H1 (cell line): ENCODE results near the gene NOTUM. TPM values are rescaled to one million over a fixed set of nuclear protein-coding genes. Genes with fewer than 3 reads are reported as not detected.
A peak's percentile ranks its signal among the peaks of the same experiment; 100 is the strongest.

ENCODE experiments used
- CTCF ChIA-PET: fragments of 300-600 bp; sonication (Branson Sonifier 250); formaldehyde crosslinking; loops from one replicate; lab custom pipeline; 2021; ENCODE audit not compliant: partially characterized antibody; lab: Charles Lee
- POLR2A ChIA-PET: fragments of 300-600 bp; sonication (Branson Sonifier 250); formaldehyde crosslinking; loops from one replicate; lab custom pipeline; 2021; ENCODE audit warnings: inconsistent platforms; ENCODE audit not compliant: partially characterized antibody; lab: Charles Lee
- DNase-seq, 2 experiments: peaks; one replicate each; pipeline versions ENCODE4 v3.0.0 to v3.0.0-alpha.2; 2010 to 2022; ENCODE audit warnings: low spot score in 2 of 2, low read depth in 1 of 2, mixed read lengths in 1 of 2
- FAIRE-seq: peaks from 2 replicates; lab custom pipeline; 2011; peaks lifted over from hg19 to GRCh38; lab: Jason Lieb, UNC
- H2AFZ ChIP-seq: 2 replicates; pipeline ENCODE4 v1.8.1; 2012; ENCODE audit warnings: low read length, inconsistent platforms
- H2AK5ac ChIP-seq: 2 replicates; pipeline ENCODE4 v1.6.1; 2013; ENCODE audit warnings: low read depth, low read length
- H2BK120ac ChIP-seq: replicated peaks from 2 replicates; pipeline ENCODE3; 2013; ENCODE audit warnings: low read depth, low read length, inconsistent platforms
- H2BK12ac ChIP-seq: 2 replicates; pipeline ENCODE4 v1.6.1; 2013; ENCODE audit warnings: low read depth, low read length
- H2BK15ac ChIP-seq: 2 replicates; pipeline ENCODE4 v1.6.1; 2013; ENCODE audit warnings: low read length
- H2BK20ac ChIP-seq: 2 replicates; pipeline ENCODE4 v1.6.1; 2013; ENCODE audit warnings: low read length
- H2BK5ac ChIP-seq: 2 replicates; pipeline ENCODE4 v1.6.1; 2013; ENCODE audit warnings: low read depth, low read length
- H3K14ac ChIP-seq: 2 replicates; pipeline ENCODE4 v1.6.1; 2013; ENCODE audit warnings: inconsistent platforms; ENCODE audit not compliant: insufficient read length
- H3K18ac ChIP-seq: 2 replicates; pipeline ENCODE4 v1.6.1; 2013; ENCODE audit warnings: low read length; ENCODE audit errors: extremely low read depth
- H3K23ac ChIP-seq: 2 replicates; pipeline ENCODE4 v1.6.1; 2013; ENCODE audit warnings: inconsistent platforms; ENCODE audit not compliant: insufficient read length
- H3K23me2 ChIP-seq: 2 replicates; pipeline ENCODE4 v1.6.1; 2013; ENCODE audit warnings: low read depth, low read length
- H3K27ac ChIP-seq: 2 replicates; pipeline ENCODE4 v1.6.1; 2011; ENCODE audit warnings: low read depth, low read length, inconsistent platforms
- H3K27me3 ChIP-seq, 4 experiments: replicated peaks in 1 of 4; 1 replicate in 1 of 4; 2 replicates in 3 of 4; pipeline versions ENCODE4 v1.6.1 to v1.8.1; 2011 to 2013; ENCODE audit warnings: low read length in 3 of 4, mild to moderate bottlenecking in 3 of 4, inconsistent platforms in 2 of 4, mixed read lengths in 2 of 4, moderate library complexity in 1 of 4; ENCODE audit not compliant: control insufficient read depth in 3 of 4, insufficient read depth in 3 of 4; ENCODE audit errors: extremely low read depth in 1 of 4
- H3K36me3 ChIP-seq, 4 experiments: 2 replicates each; pipeline versions ENCODE4 v1.6.1 to v1.8.1; 2011 to 2013; ENCODE audit warnings: mild to moderate bottlenecking in 4 of 4, low read length in 3 of 4, moderate library complexity in 2 of 4, control low read depth in 1 of 4, inconsistent platforms in 1 of 4; ENCODE audit not compliant: insufficient read depth in 4 of 4, control insufficient read depth in 2 of 4
- H3K4ac ChIP-seq: replicated peaks from 2 replicates; pipeline ENCODE3; 2013; ENCODE audit warnings: low read length, low read depth, mixed read lengths, inconsistent platforms; ENCODE audit not compliant: insufficient read length
- H3K4me1 ChIP-seq, 4 experiments: replicated peaks in 1 of 4; 1 replicate in 1 of 4; 2 replicates in 3 of 4; pipeline versions ENCODE4 v1.6.1 to v1.8.1; 2011 to 2013; ENCODE audit warnings: low read length in 3 of 4, inconsistent platforms in 2 of 4, mixed read lengths in 1 of 4; ENCODE audit not compliant: insufficient read depth in 4 of 4, control insufficient read depth in 3 of 4
- H3K4me2 ChIP-seq, 2 experiments: 2 replicates each; pipeline versions ENCODE4 v1.6.1 to v1.8.1; 2011 to 2013; ENCODE audit warnings: low read depth in 2 of 2, low read length in 2 of 2, control low read depth in 1 of 2, inconsistent platforms in 1 of 2, mild to moderate bottlenecking in 1 of 2; ENCODE audit not compliant: insufficient read depth in 1 of 2
- H3K4me3 ChIP-seq, 4 experiments: fragments of 200-600, 300-600 bp in 1 of 4; sonication (generic), shearing (Covaris generic), sonication (Bioruptor Twin) in 1 of 4; 2 replicates each; pipeline versions ENCODE4 v1.5.1 to v1.8.1; 2011 to 2016; ENCODE audit warnings: low read length in 4 of 4, low read depth in 3 of 4, control low read depth in 2 of 4, inconsistent platforms in 2 of 4, mild to moderate bottlenecking in 2 of 4, mixed read lengths in 1 of 4, moderate library complexity in 1 of 4; ENCODE audit not compliant: insufficient read depth in 2 of 4; ENCODE audit errors: extremely low read depth in 1 of 4
- H3K56ac ChIP-seq: replicated peaks from 2 replicates; pipeline ENCODE3; 2013; ENCODE audit warnings: low read depth, mild to moderate bottlenecking, mixed read lengths, low read length, inconsistent platforms; ENCODE audit not compliant: insufficient read length
- H3K79me1 ChIP-seq: 2 replicates; pipeline ENCODE4 v1.6.1; 2013; ENCODE audit warnings: low read depth, low read length, control low read depth
- H3K79me2 ChIP-seq, 2 experiments: 2 replicates each; pipeline versions ENCODE4 v1.6.1 to v1.8.1; 2012 to 2013; ENCODE audit warnings: low read length in 2 of 2, mild to moderate bottlenecking in 2 of 2, inconsistent platforms in 1 of 2; ENCODE audit not compliant: insufficient read depth in 2 of 2, control insufficient read depth in 1 of 2
- H3K9ac ChIP-seq, 4 experiments: replicated peaks in 1 of 4; 1 replicate in 1 of 4; 2 replicates in 3 of 4; pipeline versions ENCODE4 v1.6.1 to v1.8.1; 2011 to 2013; ENCODE audit warnings: low read depth in 3 of 4, low read length in 3 of 4, control low read depth in 2 of 4, mild to moderate bottlenecking in 2 of 4, moderate library complexity in 2 of 4, inconsistent platforms in 1 of 4; ENCODE audit errors: extremely low read depth in 1 of 4
- H3K9me3 ChIP-seq, 2 experiments: 2 replicates each; pipeline versions ENCODE4 v1.6.1 to v1.8.1; 2012 to 2013; ENCODE audit warnings: mild to moderate bottlenecking in 2 of 2, moderate library complexity in 2 of 2, control low read depth in 1 of 2, inconsistent platforms in 1 of 2, low read depth in 1 of 2, low read length in 1 of 2, mixed read lengths in 1 of 2; ENCODE audit not compliant: insufficient read depth in 2 of 2
- H4K20me1 ChIP-seq, 2 experiments: replicated peaks in 1 of 2; 2 replicates each; pipeline versions ENCODE3 to v1.8.1; 2011 to 2013; ENCODE audit warnings: inconsistent platforms in 2 of 2, low read length in 2 of 2, mild to moderate bottlenecking in 1 of 2; ENCODE audit not compliant: insufficient read depth in 2 of 2, control insufficient read depth in 1 of 2
- H4K5ac ChIP-seq: 2 replicates; pipeline ENCODE4 v1.6.1; 2013; ENCODE audit warnings: low read length, low read depth, mixed read lengths, inconsistent platforms; ENCODE audit not compliant: insufficient read length
- H4K8ac ChIP-seq: 2 replicates; pipeline ENCODE4 v1.8.0; 2013; ENCODE audit warnings: mild to moderate bottlenecking, moderate library complexity, low read length, inconsistent platforms; ENCODE audit not compliant: insufficient read depth; ENCODE audit errors: extremely low read depth
- H4K91ac ChIP-seq: replicated peaks from 2 replicates; pipeline ENCODE3; 2013; ENCODE audit warnings: low read length, mixed read lengths, inconsistent platforms; ENCODE audit not compliant: insufficient read length
- ATF2 ChIP-seq: IDR thresholded peaks from 2 replicates; pipeline ENCODE4 v1.6.1; 2012; ENCODE audit warnings: low read length, inconsistent platforms
- CEBPB ChIP-seq: IDR thresholded peaks from 2 replicates; pipeline ENCODE4 v1.6.1; 2012; ENCODE audit warnings: low read depth, low read length
- CREB1 ChIP-seq: IDR thresholded peaks from 2 replicates; pipeline ENCODE4 v1.6.1; 2012; ENCODE audit warnings: inconsistent platforms
- EZH2 ChIP-seq: fragments of 200-600 bp; sonication (generic); IDR thresholded peaks from 2 replicates; pipeline ENCODE4 v1.7.1; 2012; ENCODE audit warnings: low read depth, mild to moderate bottlenecking, moderate library complexity, low read length, inconsistent platforms; ENCODE audit not compliant: severe bottlenecking
- GTF2F1 ChIP-seq: IDR thresholded peaks from 2 replicates; pipeline ENCODE4 v1.6.1; 2012; ENCODE audit warnings: low read depth, low read length, improper control_type of control experiment, borderline replicate concordance
- NANOG ChIP-seq: IDR thresholded peaks from 2 replicates; pipeline ENCODE4 v1.6.1; 2011; ENCODE audit warnings: low read length, low read depth, mild to moderate bottlenecking, inconsistent platforms; ENCODE audit not compliant: insufficient read depth, poor library complexity, severe bottlenecking
- PHF8 ChIP-seq: fragments of 200-600 bp; sonication (generic); conservative IDR thresholded peaks from 2 replicates; pipeline ENCODE4 v1.7.1; 2012; ENCODE audit warnings: low read depth, mild to moderate bottlenecking, inconsistent platforms, low read length, moderate library complexity
- RAD21 ChIP-seq, 2 experiments: IDR thresholded peaks in 1 of 2; conservative IDR thresholded peaks in 1 of 2; 2 replicates each; pipeline ENCODE4 v1.6.1; 2011; ENCODE audit warnings: low read depth in 2 of 2, low read length in 2 of 2, improper control_type of control experiment in 1 of 2, inconsistent platforms in 1 of 2, mild to moderate bottlenecking in 1 of 2, moderate library complexity in 1 of 2
- RBBP5 ChIP-seq: IDR thresholded peaks from 2 replicates; pipeline ENCODE4 v1.7.1; 2012; ENCODE audit warnings: low read depth, mild to moderate bottlenecking, inconsistent platforms, low read length, moderate library complexity, borderline replicate concordance
- SAP30 ChIP-seq: fragments of 300-600 bp; sonication (generic); IDR thresholded peaks from 2 replicates; pipeline ENCODE4 v1.7.1; 2012; ENCODE audit warnings: low read length, moderate library complexity, mild to moderate bottlenecking, inconsistent platforms; ENCODE audit not compliant: insufficient read depth, insufficient replicate concordance
- ZNF274 ChIP-seq: IDR thresholded peaks from 2 replicates; pipeline ENCODE4 v1.7.0; 2012; ENCODE audit warnings: low read length, borderline replicate concordance; ENCODE audit errors: extremely low read depth
- WGBS, 2 experiments: shearing (Covaris generic) in 1 of 2; methylation state at CpG; one replicate each; pipeline versions ENCODE4 v1.1.6 to v1.1.7; 2013 to 2015; ENCODE audit warnings: low lambda C conversion rate in 2 of 2, mixed read lengths in 2 of 2, inconsistent platforms in 1 of 2, low coverage in 1 of 2, missing lambda C conversion rate in 1 of 2; ENCODE audit not compliant: insufficient replicate concordance in 2 of 2, insufficient coverage in 1 of 2, insufficient read length in 1 of 2; ENCODE audit errors: extremely low coverage in 1 of 2, missing lambda C conversion rate in 1 of 2; 5-methylcytosine and 5-hydroxymethylcytosine counted together
- polyA plus RNA-seq, 7 experiments: library from polyadenylated mRNA; depleted of rRNA in 3 of 7; stranded (reverse) in 5 of 7; unstranded in 2 of 7; fragments of >200 nt in 5 of 7; fragments of 200-250 nt in 2 of 7; gene quantifications; 1 replicate in 5 of 7; 2 replicates in 1 of 7; 4 replicates in 1 of 7; pipeline versions ENCODE4 v1.2.1 to v1.2.3, GENCODE V29; 2011 to 2013; ENCODE audit warnings: missing spikeins in 2 of 7, mixed read lengths in 2 of 7
- total RNA-seq: library from RNA; stranded (reverse); fragmentation: NEBNext Ultra II Directional; extraction: Animal tissue kit (Norgen Biotek cat#: 25700); gene quantifications from 2 replicates; pipeline ENCODE4 v1.2.1, GENCODE V29; 2021

Gene NOTUM
- total and polyA plus RNA-seq, 2 of the 8 experiments (the other 6 are each of a cell fraction or from before 2014, with no cell fraction given) = 0.45 to 0.76 TPM

GRCh38 chr17:81903415-81903831 lies 57.6 kb downstream of the NOTUM start:
- ChIA-PET POLR2A (interaction anchor here (0.8 to 4.0 kb wide), 9 partner anchors 8 to 54 kb away, joined by 3 to 29 read pairs (median 4); partner anchors contain the start of genes ALYREF, ANAPC11, MAFG and PCYT2), CTCF (no interaction called here)
- no peak overlapping the region for H4K91ac ChIP-seq
- no peak for TF ChIP-seq CEBPB
- TF ChIP-seq ATF2 = no peak
- no peak for TF ChIP-seq RAD21 (IDR thresholded peaks at IDR 0.05 in 1 of 2, conservative IDR thresholded peaks at IDR 0.05 in 1 of 2; ENCODE audit: low read depth in 2 of 2, low read length in 2 of 2)
- no peak for TF ChIP-seq NANOG
- TF ChIP-seq GTF2F1 = no peak
- TF ChIP-seq CREB1 = no peak
- TF ChIP-seq ZNF274 = no peak
- no peak for TF ChIP-seq PHF8
- TF ChIP-seq SAP30 = no peak
- no peak for TF ChIP-seq RBBP5
- no peak for TF ChIP-seq EZH2

More at GRCh38 chr17:81903415-81903831, 57.6 kb downstream of the NOTUM start:
- Histone ChIP-seq H2BK20ac (no peak overlapping the region), H3K18ac (no peak overlapping the region), H2BK120ac (no peak overlapping the region), H2AK5ac (no peak overlapping the region), H3K27ac (no peak overlapping the region), H3K79me2 (no peaks in the 10 kb centered on the region), H3K23me2 (peaks cover 6% of the 10 kb centered on the region; the same call in 1 of the 2 replicates), H3K14ac (no peak overlapping the region), H3K9ac (no peak overlapping the region), H3K4me1 (peaks cover 0 to 8% (median 2%) of the 10 kb centered on the region in 4 experiments; a peak in 3 of 7 replicates), H3K9me3 (no peaks in the 10 kb centered on the region), H4K5ac (no peak overlapping the region), H2BK5ac (no peak overlapping the region), H3K4ac (peak overlapping the region; percentile 78), H3K56ac (no peak overlapping the region), H3K27me3 (peaks cover 0 to 22% (median 14%) of the 10 kb centered on the region in 4 experiments; a peak in 5 of 7 replicates), H3K79me1 (no peaks in the 10 kb centered on the region; the same call in 1 of the 2 replicates), H3K23ac (no peak overlapping the region), H3K36me3 (peaks cover 2 to 6% (median 2%) of the 10 kb centered on the region in 4 experiments; a peak in 5 of 8 replicates), H3K4me3 (no peak overlapping the region), H4K8ac (no peak overlapping the region; the same call in 1 of the 2 replicates), H2BK15ac (no peak overlapping the region), H3K4me2 (peak overlapping the region in 1 of 2 experiments; percentile 63; a peak in 1 of 4 replicates), H4K20me1 (peaks cover 5 to 14% of the 10 kb centered on the region in 2 experiments), H2AFZ (no peak overlapping the region), H2BK12ac (no peak overlapping the region)
- 91% methylated on average over 10 of the region's 10 CpGs; no CpG with 5 or more reads in 1 of the 2 experiments for WGBS, 2 experiments
- FAIRE-seq (no peak), DNase-seq (no peak)
